Calu3 (cell line): ENCODE measurements around the gene NOTO. TPM values are rescaled to one million over a fixed set of nuclear protein-coding genes. Genes with fewer than 3 reads are reported as not detected.

Experiments used
- BruUV-seq: library from RNA; stranded (reverse); fragments of 400-500 nt; replicated peaks from 2 replicates; lab custom pipeline; 2021; lab: Mats Ljungman, UMichigan
- CTCF ChIA-PET: fragments of 300-600 bp; sonication (Branson Sonifier 250); formaldehyde crosslinking; loops from one replicate; lab custom pipeline; 2022; ENCODE audit warnings: antibody characterized with exemption; lab: Charles Lee
- DNase-seq: peaks from one replicate; pipeline ENCODE4 v3.0.0; 2022
- H3K27ac Mint-ChIP-seq: one replicate; pipeline ENCODE4 v1.8.0; 2022; ENCODE audit warnings: mixed read lengths; ENCODE audit not compliant: unreplicated experiment
- H3K27me3 Mint-ChIP-seq: one replicate; pipeline ENCODE4 v1.8.0; 2022; ENCODE audit warnings: mixed read lengths; ENCODE audit not compliant: unreplicated experiment
- H3K36me3 Mint-ChIP-seq: one replicate; pipeline ENCODE4 v1.8.0; 2022; ENCODE audit warnings: mild to moderate bottlenecking, moderate library complexity, mixed read lengths; ENCODE audit not compliant: insufficient read depth, unreplicated experiment
- H3K4me1 Mint-ChIP-seq: one replicate; pipeline ENCODE4 v1.8.0; 2022; ENCODE audit warnings: mild to moderate bottlenecking, low read depth, mixed read lengths; ENCODE audit not compliant: unreplicated experiment
- H3K4me3 Mint-ChIP-seq: one replicate; pipeline ENCODE4 v1.8.0; 2022; ENCODE audit warnings: mild to moderate bottlenecking, low read depth, moderate library complexity, mixed read lengths; ENCODE audit not compliant: unreplicated experiment
- H3K9me3 Mint-ChIP-seq: one replicate; pipeline ENCODE4 v1.8.0; 2022; ENCODE audit warnings: low read depth, mixed read lengths; ENCODE audit not compliant: unreplicated experiment
- CTCF ChIP-seq: fragments of 200-600 bp; IDR thresholded peaks from one replicate; pipeline ENCODE4 v1.8.0; 2022; ENCODE audit warnings: antibody characterized with exemption; ENCODE audit not compliant: unreplicated experiment
- intact Hi-C: fragments of 100-400 bp; cut with micrococcal nuclease; formaldehyde crosslinking; loops from one replicate; pipeline ENCODE4 v1.10.0; 2022; ENCODE audit not compliant: unreplicated experiment
- total RNA-seq: library from RNA; stranded (reverse); gene quantifications from 2 replicates; pipeline ENCODE4 v1.2.3, GENCODE V29; 2022

The NOTO gene
- total RNA-seq, 1 experiment from 2014 or later: not detected

DNA sequence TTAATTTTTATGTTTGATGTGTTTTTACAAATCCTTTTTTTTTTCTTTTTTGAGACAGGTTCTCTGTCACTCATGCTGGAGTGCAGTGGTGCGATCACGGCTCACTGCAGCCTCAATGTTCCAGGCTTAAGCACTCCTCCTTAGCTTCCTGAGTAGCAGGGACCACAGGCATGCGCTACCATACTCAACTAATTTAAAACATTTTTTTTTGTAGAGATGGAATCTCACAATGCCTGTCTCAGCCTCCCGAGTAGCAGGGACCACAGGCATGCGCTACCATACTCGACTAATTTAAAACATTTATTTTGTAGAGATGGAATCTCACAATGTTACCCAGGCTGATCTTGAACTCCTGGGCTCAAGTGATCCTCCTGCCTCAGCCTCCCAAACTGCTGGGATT, 3.2 kb downstream of the NOTO start:
- TF ChIP-seq CTCF: no peak
- H3K9me3 Mint-ChIP-seq: no peaks in the 10 kb centered on the region
- CTCF ChIA-PET: no interaction called here
- DNase-seq: no peak
- H3K4me1 Mint-ChIP-seq: no peaks in the 10 kb centered on the region
- BruUV-seq: no TSS peak
- intact Hi-C loops: no loop called here
- H3K36me3 Mint-ChIP-seq: no peaks in the 10 kb centered on the region
- H3K27me3 Mint-ChIP-seq: peaks cover 77% of the 10 kb centered on the region
- H3K27ac Mint-ChIP-seq: no peak overlapping the region
- no peak overlapping the region for H3K4me3 Mint-ChIP-seq

DNA sequence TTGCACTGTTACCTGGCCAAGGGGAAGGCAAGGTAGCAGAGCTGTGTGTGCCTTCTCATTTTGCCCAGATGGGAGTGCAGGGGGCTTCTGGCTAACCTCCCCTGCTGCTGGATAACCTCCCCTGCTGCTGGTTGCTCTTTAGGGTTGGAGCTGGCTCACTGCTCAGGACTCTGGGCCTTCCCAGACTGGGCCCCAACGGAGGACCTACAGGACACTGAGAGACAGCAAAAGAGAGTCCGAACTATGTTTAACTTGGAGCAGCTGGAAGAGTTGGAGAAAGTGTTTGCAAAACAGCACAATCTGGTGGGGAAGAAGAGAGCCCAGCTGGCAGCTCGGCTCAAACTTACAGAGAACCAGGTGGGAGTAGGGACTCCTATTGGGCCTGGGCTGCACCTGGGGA, 5.9 kb downstream of the NOTO start:
- Mint-ChIP-seq H3K27me3 (peaks cover 56% of the 10 kb centered on the region), H3K9me3 (no peaks in the 10 kb centered on the region), H3K4me3 (no peak overlapping the region), H3K36me3 (peaks cover under 1% of the 10 kb centered on the region), H3K27ac (no peak overlapping the region), H3K4me1 (peaks cover 11% of the 10 kb centered on the region)
- intact Hi-C loops: no loop called here
- no peak for DNase-seq
- TF ChIP-seq CTCF: no peak
- CTCF ChIA-PET: no interaction called here
- BruUV-seq: no TSS peak

GRCh38 chr2:73210019-73210418, 7.6 kb downstream of the NOTO start:
- no peak for DNase-seq
- intact Hi-C loops: loop anchor here (5.0 kb wide), 1 partner anchor 33 kb away; no protein-coding TSS in a partner anchor
- Mint-ChIP-seq H3K4me1 (peaks cover 28% of the 10 kb centered on the region), H3K27me3 (peaks cover 39% of the 10 kb centered on the region), H3K27ac (no peak overlapping the region), H3K9me3 (no peaks in the 10 kb centered on the region), H3K4me3 (no peak overlapping the region), H3K36me3 (peaks cover 17% of the 10 kb centered on the region)
- CTCF ChIA-PET: interaction anchor here (1.1 to 1.5 kb wide), 2 partner anchors 33 to 323 kb away, joined by 3 to 6 read pairs; no protein-coding TSS in a partner anchor
- BruUV-seq: no TSS peak
- no peak for TF ChIP-seq CTCF

DNA sequence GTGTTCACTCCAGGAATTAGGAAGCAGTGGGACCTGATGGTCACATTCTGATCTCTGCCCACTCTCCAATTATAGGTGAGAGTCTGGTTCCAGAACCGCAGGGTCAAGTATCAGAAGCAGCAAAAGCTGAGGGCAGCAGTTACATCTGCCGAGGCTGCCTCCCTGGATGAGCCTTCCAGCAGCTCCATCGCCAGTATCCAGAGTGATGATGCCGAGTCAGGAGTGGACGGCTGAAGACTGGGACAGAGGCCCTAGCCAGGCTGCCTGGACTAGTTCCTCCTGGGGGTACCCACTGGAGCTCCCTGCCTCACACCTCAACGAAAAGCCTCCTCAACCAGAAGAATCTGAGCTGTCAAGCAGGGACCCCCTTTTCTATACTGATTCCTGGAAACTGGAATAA, 8.3 kb downstream of the NOTO start:
- BruUV-seq: no TSS peak
- no peak for DNase-seq
- H3K4me3 Mint-ChIP-seq: no peak overlapping the region
- intact Hi-C loops: loop anchor here (5.0 kb wide), 1 partner anchor 33 kb away; no protein-coding TSS in a partner anchor
- peaks cover 35% of the 10 kb centered on the region for H3K4me1 Mint-ChIP-seq
- no peaks in the 10 kb centered on the region for H3K9me3 Mint-ChIP-seq
- CTCF ChIA-PET: interaction anchor here (1.5 kb wide), 1 partner anchor 33 kb away, joined by 6 read pairs; no protein-coding TSS in a partner anchor
- peaks cover 38% of the 10 kb centered on the region for H3K27me3 Mint-ChIP-seq
- TF ChIP-seq CTCF: no peak
- H3K36me3 Mint-ChIP-seq: peaks cover 23% of the 10 kb centered on the region
- H3K27ac Mint-ChIP-seq: no peak overlapping the region
